GM21515 (cell line): ENCODE data around the gene GABRE.

Experiments used
- ATAC-seq: cut with Tn5 transposase; IDR thresholded peaks from one replicate; pipeline ENCODE4 v1.9.1; 2021; ENCODE audit not compliant: unreplicated experiment

The GABRE gene, protein sequence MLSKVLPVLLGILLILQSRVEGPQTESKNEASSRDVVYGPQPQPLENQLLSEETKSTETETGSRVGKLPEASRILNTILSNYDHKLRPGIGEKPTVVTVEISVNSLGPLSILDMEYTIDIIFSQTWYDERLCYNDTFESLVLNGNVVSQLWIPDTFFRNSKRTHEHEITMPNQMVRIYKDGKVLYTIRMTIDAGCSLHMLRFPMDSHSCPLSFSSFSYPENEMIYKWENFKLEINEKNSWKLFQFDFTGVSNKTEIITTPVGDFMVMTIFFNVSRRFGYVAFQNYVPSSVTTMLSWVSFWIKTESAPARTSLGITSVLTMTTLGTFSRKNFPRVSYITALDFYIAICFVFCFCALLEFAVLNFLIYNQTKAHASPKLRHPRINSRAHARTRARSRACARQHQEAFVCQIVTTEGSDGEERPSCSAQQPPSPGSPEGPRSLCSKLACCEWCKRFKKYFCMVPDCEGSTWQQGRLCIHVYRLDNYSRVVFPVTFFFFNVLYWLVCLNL

DNA sequence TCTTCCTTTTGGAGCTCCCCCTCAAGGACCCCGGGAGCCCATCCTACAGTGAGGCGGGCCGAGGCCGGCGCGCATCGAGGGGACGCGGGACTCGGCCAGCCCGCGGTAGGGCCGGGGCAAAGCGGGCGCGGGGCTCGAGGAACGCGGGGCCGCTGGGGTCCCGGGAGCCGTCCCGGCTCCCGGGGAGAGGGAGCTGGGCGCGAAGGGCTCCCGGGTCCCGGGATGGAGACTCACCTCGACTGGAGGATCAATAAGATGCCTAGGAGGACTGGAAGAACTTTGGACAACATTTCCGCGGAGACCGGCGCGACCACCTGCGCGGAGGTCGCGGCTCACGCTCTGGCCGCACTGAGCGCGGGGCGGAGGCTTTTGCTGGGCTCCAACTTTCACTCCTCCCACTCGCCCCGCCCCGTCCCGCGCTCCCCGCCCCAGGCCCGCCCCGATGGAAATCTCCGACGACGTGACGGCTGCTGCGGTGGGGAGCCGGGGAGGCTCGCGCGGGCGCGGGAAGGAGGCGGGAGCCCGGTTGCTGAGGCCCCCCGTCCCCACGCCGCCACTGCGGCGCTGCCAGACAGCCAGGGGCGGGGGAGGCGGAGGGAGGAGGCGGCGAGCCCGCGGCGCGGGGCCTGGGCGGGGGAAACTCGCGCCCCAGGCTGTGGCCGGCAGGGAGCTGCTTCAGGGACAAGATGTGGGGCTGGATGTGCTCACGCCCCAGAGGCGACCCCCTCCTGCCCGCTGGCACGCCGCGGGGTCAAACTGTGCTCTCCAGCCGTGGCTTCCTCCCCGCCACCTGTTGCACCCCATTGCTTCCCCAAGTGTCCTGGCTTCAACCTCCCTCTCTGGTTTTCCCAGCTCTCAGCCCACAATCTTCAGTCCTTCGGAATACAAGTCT, at the start of gene GABRE:
Gene GABRE (minus strand): TSS at position 341 of the 892 bp plus-strand sequence. CDS start 51 bp downstream, at position 290.
- ATAC-seq: no peak

DNA sequence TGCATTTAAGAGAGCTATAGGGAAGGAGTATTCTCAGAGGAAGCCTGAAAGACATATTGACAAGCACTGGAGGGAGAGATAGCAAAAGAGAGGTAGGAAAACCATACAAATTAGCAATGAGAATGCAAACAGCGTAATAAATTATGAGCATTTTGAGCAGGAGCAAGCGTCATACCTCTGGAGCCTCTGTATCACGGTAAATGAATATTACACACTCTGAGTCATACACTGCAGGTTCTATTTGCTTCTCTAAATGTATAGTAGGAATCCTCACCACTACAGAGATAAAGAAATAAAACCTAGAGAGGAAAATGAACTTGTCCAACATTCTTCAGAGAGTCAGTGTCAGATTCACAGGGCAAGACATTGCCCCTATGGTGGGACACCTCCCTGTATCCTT, 46.4 kb upstream of the GABRE start:
- ATAC-seq: no peak

DNA sequence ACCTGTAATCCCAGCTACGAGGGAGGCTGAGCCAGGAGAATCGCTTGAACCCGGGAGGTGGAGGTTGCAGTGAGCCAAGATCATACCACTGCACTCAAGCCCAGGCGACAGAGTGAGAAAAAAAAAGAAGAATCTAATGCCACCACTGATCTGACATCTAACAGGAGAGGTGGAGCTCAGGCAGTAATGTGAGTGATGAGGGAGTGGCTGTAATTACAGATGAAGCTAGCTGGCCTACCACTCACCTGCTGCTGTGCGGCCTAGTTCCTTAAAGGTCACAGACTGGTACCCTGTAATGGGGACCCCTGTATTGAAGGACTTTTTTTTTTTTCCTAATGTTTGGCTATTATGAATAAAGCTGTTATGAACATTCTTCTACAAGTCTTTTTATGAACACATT, 25.3 kb upstream of the GABRE start:
- no peak for ATAC-seq

DNA sequence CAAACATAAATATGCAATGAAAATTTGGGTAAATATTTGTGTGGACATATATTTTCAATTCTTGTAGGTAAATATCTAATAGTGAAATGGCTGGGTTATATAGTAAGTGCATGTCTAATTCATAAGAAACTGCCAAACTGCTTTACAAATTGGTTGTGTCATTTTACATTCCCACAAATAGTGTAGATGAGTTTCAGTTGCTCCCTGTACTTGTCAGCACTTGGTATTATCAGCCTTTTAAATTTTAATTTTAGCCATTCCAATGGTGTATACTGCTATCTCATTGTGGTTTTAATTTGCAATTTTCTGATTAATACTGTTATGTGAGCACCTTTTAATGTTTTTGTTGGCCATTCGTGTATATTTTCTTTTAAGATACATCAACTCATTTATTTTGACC, 23.1 kb upstream of the GABRE start:
- no peak for ATAC-seq

DNA sequence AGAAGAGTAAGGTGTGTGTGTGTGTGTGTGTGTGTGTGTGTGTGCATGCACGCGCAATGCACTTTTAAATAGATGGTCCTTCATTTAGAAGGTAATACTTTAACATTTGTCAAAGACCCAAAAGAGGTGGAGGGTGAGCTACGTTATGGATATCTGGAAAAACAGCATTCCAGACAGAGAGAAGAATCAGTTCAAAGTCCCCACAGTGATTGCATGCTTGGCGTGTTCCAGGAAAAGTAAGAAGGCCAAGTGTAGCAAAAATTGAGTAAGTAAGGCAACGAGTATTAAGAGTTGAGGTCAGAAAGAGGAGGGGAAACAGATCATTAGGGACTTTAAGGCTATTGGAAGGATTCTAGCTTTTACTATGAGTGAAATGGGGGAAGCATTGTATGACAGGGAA, 21.9 kb upstream of the GABRE start:
- ATAC-seq: no peak

DNA sequence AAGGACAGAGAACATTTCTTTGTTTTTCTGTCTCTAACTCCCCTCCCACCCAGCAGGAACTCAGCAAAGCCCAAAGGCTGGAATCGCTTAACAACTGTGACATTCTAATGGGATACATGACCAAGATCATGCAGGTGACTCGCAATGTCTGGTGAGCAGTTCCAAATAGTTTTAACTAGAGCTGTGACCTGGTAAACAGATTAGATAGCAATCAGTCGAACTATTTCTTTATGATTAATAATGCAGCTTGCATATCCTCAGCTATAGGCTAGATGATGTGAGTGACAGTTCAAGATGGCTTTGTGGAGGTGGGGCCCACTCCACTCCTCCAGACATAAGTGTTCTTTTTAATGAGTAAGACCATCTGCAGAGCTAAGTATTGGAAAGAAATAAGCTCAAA, 20.0 kb upstream of the GABRE start:
- ATAC-seq: no peak

DNA sequence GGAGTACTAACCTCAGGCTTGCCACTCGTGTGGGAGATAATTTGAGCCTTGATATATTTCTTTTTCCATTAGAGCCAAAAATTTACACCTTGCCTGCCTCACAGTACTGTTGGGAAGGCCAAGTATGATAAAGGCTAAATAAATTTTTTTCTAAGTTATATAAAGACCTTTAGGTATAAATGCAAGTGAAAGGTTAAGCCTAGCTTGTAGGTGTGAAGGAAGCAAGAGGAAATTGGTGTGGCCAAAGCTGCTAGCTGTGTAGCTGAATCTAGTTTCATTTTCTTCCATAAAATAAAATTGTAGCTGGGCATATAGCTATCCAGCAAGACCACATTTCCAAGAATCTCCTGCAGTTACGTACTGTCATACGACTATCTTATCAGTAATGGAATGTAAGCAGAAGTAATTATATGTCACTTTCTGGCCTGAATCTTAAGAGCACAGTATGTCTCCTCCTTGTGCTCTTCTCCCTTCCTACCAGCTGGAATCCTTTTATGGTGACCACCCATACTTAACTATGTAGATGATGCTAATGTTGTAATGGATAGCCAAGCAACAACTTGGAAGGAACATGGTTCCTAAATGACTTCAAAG, 14.3 kb upstream of the GABRE start:
- ATAC-seq: no peak

DNA sequence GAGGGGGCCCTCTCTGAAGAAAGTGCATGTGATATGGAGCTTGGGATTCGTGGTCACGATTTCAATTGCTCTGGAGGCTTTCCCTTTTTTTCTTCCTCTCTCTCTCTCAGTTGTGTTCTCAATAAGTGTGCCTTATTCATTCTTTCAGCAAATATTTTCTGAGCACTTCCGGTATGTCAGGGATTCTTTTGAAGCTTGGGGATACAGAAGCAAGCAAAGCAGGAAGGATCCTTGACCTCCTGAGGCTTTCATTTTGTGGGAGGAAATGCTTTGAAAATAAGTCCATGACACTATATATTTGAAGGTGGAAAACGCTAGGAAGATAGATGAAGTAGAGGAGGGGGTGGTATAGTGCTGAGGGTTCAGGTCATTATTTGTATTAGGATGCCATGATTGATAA, 12.6 kb upstream of the GABRE start:
- ATAC-seq: no peak

DNA sequence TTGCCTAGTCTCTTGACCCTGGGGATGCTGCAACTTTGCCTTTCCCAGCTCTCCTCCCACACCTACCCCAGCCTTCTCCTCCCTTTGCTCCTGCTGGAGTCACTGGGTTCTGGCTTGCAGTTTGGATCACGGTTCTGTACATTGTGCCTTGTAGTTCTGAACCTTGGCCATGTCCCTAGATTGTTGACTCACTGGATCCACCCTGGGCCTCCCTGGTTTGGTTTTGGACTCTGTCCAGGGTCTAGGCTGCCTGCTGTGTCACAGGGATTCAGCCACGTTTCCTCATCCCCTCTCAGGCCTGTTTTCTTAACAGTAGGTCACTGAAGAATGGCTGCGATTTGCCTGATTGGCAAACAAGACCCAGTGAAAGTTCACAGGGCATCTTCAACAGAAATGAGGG, 11.5 kb upstream of the GABRE start:
- ATAC-seq: no peak

DNA sequence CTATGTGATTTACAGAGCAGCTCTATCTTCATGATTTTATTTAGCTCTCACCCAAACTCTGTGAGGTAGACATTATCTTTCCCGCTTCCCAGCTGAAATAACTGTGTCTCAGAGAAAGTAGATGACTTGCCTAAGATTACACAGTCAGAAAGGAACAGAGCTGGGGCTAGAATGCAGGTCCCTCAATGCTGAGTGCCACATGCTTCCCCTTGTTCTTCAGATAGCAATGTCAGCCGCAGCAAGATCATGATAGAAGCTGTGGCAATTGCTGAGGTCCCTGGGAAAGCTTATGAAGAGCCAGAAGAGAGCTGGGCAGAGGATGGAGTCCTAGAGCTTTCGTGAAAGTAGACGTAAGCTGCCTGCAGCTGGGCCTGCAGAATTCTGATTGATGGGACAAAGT, 11.1 kb upstream of the GABRE start:
- ATAC-seq: no peak

DNA sequence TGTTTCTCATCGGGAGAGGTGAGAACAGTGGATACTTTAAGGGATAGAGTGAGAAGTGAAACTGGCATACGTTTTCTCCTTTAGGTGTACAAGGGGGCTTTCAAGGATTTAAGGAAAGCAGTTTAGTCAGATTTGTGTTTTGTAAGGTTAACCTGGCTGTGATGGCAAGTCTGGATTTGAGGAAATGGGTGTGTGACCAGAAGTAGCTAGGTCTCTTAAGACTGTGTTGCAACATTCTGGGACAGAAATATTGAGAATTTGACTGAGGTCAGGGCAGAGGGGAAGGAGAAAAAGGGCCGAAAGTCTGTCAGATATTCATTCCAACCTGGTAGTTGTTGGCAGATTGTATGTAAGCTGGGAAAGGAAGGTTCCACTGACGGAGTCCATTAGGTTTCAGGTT, 10.4 kb upstream of the GABRE start:
- ATAC-seq: no peak

DNA sequence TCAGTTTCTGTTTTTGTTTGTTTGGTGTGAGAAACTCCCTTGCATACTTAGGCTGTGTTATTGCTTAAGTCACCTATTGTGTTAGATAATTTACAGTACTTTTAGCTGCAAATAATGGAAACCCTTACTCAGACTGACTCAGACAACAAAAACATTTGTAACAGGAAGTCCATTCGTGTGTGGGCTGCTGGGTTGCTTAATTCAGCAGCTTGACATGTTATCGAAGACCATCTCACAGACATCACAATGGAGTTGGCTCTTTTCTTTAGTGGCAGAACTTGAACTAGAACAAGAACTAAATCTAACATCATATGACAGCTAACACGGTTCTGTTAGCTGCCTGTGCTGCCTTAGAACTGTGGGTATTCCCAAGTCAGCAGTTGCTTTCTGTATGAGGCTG, 9.9 kb upstream of the GABRE start:
- no peak for ATAC-seq

DNA sequence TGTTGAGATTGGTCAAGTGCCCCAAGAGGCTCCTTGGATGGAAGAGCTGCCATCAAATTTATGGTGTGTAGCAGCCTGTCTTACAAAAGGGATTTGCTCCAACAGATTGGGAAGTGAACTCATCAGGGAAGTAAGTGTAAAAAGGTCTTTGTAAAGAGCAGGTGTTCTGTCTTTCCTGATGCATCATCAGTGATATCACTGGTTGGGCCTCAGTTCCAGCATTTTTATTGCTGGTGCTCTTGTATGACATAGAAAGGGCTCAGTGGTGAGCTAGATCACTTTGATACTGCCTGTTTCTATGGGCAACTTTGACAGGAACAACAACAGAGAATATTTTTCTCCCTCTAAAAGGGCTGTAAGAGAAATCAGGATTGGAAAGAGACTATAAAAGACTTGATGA, 8.7 kb upstream of the GABRE start:
- no peak for ATAC-seq

DNA sequence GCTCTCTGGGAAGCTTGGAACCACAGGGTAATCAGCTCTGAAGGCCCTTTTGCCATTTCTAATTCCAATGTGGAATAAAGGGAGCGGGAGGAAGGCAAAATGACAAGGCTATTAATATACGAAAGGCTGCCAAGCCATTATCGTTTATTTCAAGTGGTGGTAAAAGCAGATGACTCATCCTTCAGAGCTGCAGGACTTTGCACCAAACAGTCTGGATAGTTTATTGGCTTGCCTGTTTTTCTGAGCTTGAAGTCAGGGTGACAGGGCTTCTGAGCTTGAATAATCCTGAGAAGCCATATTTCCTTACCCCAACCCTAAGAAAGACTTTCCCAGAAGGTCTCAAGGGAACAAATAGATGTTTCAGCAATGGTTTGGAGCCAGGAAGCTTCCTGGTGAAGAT, 7.7 kb upstream of the GABRE start:
- ATAC-seq: no peak

DNA sequence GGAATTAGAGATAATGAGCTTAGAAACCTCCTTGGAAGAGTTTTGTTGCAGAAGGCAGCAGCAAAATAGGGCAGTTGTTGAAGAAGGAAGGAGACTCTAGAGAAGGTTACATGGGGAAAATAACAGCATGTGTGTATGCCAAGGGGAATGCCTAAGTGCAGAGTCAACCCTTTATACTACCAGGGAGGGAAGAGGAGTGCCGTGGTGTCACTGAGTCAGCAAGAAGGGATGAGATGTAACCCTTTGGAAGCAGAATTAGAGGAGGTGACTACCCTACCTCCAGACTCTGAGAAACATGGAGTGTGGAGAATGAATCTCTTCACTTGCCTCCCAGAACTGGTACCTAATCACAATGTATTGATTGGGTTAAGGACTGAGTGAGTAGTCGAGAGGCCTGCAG, 6.7 kb upstream of the GABRE start:
- ATAC-seq: no peak

DNA sequence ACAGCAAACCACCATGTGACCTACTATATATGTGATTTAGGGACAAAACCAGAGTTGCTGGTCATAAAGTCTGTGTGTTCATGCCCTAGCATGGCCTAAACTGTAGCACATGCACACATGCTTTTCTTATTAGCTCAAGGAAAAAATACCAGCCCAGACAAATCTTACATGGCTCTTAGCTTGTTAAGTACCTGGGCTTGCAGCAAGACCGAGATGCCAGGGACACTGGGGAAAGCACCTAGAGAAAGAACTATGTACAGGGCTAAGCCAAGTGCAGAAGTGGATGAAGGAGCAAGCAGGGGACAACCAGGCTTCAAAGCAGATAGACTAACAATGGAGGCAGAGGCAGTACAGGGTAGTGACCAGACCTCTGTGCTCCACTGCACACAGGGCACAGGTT, 3.4 kb upstream of the GABRE start:
- ATAC-seq: no peak

DNA sequence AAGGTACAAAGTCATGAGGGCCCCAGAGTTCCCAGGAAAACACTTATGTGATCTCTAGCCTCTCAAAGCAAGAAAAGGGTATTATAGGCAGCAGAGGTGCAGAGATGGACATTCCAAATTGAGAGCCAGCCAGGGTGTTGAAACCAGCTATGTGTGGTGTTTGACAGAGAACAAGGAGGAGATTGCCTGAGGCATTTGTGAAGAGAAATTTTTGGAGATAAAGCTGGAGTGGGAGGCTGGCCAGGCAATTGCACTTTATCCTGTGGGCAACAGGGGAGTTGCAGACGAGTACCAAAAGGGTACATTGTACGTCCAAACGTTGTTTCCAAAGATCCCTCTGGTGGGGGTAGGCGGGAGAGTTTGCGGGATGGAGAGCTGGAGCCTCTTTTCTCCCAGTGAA, 2.5 kb upstream of the GABRE start:
- ATAC-seq: no peak

DNA sequence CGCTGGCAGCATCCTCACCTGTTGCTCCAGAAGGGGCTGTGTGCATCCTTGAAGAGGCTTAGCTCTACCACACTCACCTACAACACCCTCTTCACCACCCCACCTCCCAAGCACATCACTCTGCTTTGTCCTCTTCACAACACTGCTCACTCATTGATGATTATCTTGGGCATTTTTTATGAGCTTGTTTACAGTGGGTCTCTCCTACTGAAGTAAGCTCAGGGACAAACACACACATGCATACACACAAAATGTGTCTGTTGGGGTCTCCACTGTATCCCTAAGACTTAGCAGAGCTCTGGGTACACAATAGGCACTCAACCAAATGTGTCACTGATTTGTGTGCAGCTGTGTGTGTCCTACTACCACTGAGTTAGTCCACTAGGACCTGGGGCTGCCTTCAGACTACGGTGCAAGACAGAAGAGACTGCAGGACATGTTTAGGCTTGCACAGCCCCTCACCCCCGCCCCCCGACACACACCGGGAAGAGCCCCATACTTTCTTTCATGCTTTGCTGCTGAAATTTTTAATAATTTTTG, 1.3 kb upstream of the GABRE start:
- no peak for ATAC-seq

DNA sequence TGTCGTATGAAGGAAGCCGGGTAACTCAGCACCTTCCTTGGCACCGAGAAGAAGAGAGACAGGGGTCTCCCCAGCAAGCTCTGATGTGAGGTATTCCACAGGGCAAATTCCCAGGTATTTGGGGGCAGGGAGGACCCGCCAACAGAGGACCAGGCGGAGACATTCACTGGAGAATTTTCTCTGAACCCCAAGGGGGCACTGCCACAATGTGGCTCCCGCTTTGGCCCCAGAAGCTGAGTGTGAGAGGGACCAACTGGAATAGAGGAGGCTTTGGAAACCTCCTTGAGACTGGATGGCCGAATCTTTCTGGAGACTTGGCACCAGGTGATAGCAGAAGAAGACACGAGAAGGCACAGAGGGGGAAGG, 735 bp upstream of the GABRE start:
- no peak for ATAC-seq

DNA sequence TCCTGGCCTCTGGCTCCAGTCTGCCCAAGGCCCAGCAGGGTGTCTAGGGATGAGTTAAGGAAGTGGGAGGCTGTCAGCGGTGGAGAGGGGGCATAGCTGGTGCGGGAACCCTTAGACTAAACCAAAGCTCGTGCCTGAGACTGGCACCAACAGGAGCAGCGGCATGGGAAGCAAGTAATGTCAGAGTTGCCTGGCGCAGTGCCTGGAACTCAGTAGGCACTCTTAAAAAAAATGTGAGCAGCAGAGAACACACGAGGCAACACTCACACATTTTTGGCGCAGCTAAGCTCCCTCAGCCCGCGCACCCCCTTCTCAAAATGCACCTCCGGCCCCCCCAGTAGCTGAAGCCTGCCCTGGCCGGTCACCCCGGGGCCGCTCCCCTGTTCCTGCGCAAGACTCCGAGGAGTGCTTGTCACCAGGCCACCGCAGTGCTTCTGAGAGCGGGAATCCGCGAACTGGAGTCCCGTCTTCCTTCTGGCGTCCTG, 583 bp downstream of the GABRE start:
- no peak for ATAC-seq

DNA sequence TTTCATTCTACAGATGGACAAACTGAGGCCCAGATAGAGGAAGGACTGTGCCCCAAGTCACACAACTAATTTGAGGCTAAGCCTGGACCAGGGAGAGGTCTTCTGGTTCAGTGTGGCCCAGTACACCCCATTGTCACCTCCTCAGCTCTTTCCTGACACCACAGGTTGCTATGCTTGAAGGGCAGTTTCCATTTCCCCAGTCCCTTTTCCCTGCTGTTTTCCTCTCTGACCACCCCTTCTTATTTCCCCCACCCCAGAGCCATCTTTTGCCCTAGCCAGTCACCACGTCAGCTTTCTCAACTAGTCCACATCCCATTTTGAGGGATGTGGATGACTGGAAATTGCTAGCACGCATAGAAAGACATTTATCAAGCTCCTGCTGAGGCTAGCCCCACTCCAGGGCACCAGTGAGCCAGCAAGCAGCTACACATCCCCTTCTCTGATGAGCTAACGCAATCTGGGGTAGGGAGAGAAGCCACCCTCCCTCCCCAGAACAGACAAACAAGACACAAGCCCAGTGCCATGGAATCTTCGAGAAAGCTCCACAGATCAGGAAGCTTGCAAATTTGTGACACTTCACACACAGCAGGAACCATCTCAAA, 1.3 kb downstream of the GABRE start:
- no peak for ATAC-seq
